ENCODE data around the gene COQ10A.

DNA sequence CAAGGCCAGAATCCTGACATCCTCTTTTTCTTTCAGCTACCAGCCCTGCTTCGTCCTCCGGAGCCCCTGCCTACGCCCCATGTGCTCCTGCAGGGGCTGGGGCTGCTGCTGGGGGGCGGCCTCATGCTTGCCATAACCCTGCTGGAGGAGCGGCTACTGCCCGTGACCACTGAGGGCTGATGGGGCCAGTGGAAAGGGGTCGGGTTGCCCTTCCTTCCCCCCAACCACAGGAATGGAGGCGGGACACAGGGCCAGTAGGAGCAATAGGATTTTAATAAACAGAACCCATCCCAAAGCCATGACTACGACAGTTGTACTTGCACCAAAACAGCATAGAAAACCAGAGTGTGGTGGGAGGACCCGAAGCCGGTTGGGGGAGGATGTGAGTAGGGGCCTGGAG is 29.2 kb upstream of the COQ10A start:
- TF ChIP-seq POLR2AphosphoS5 (IDR thresholded peaks at IDR 0.05; ENCODE audit: low read depth, low read length) (no peak), GABPA (IDR thresholded peaks at IDR 0.05; ENCODE audit: low read depth) (no peak), RFX5 (IDR thresholded peaks at IDR 0.05; ENCODE audit: low read length) (no peak), EP300 (IDR thresholded peaks at IDR 0.05; ENCODE audit: borderline replicate concordance in 1 of 2, low read depth in 1 of 2, low read length in 1 of 2) (no peak)
- TF ChIP-seq, protein P1, sequence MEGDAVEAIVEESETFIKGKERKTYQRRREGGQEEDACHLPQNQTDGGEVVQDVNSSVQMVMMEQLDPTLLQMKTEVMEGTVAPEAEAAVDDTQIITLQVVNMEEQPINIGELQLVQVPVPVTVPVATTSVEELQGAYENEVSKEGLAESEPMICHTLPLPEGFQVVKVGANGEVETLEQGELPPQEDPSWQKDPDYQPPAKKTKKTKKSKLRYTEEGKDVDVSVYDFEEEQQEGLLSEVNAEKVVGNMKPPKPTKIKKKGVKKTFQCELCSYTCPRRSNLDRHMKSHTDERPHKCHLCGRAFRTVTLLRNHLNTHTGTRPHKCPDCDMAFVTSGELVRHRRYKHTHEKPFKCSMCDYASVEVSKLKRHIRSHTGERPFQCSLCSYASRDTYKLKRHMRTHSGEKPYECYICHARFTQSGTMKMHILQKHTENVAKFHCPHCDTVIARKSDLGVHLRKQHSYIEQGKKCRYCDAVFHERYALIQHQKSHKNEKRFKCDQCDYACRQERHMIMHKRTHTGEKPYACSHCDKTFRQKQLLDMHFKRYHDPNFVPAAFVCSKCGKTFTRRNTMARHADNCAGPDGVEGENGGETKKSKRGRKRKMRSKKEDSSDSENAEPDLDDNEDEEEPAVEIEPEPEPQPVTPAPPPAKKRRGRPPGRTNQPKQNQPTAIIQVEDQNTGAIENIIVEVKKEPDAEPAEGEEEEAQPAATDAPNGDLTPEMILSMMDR (IDR thresholded peaks at IDR 0.05), result no peak
- TF ChIP-seq, protein P2, sequence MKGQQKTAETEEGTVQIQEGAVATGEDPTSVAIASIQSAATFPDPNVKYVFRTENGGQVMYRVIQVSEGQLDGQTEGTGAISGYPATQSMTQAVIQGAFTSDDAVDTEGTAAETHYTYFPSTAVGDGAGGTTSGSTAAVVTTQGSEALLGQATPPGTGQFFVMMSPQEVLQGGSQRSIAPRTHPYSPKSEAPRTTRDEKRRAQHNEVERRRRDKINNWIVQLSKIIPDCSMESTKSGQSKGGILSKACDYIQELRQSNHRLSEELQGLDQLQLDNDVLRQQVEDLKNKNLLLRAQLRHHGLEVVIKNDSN (IDR thresholded peaks at IDR 0.05; ENCODE audit: borderline replicate concordance, low read depth), result no peak
